Adipocyte (in vitro differentiated cells): ENCODE data around the gene PLA2G6.
"Not testable (repeated sequence)": the region's sequence is repeated elsewhere in the genome, so short reads cannot be mapped to it uniquely, and the experiment has no call there.

ENCODE experiments used
- DNase-seq: peaks from one replicate; pipeline ENCODE4 v3.0.0-alpha.2; 2015; ENCODE audit warnings: low read depth
- H3K27me3 ChIP-seq: replicated peaks from 2 replicates; pipeline ENCODE4 v1.7.0; 2013; ENCODE audit warnings: mild to moderate bottlenecking, low read length, moderate library complexity; ENCODE audit not compliant: control insufficient read depth, insufficient read depth
- H3K36me3 ChIP-seq: 2 replicates; pipeline ENCODE4 v1.7.0; 2013; ENCODE audit warnings: low read length, mild to moderate bottlenecking, moderate library complexity; ENCODE audit not compliant: control insufficient read depth, insufficient read depth, severe bottlenecking
- H3K4me1 ChIP-seq: 2 replicates; pipeline ENCODE4 v1.7.0; 2013; ENCODE audit warnings: mild to moderate bottlenecking, low read length, moderate library complexity; ENCODE audit not compliant: control insufficient read depth, insufficient read depth
- H3K4me3 ChIP-seq: 2 replicates; pipeline ENCODE4 v1.7.0; 2013; ENCODE audit warnings: mild to moderate bottlenecking, low read length, moderate library complexity
- H3K9ac ChIP-seq: 2 replicates; pipeline ENCODE4 v1.7.0; 2013; ENCODE audit warnings: mild to moderate bottlenecking, low read length, moderate library complexity
- H3K9me3 ChIP-seq: 2 replicates; pipeline ENCODE4 v1.7.0; 2013; ENCODE audit warnings: mild to moderate bottlenecking, low read length, moderate library complexity; ENCODE audit not compliant: control insufficient read depth

Gene PLA2G6

DNA sequence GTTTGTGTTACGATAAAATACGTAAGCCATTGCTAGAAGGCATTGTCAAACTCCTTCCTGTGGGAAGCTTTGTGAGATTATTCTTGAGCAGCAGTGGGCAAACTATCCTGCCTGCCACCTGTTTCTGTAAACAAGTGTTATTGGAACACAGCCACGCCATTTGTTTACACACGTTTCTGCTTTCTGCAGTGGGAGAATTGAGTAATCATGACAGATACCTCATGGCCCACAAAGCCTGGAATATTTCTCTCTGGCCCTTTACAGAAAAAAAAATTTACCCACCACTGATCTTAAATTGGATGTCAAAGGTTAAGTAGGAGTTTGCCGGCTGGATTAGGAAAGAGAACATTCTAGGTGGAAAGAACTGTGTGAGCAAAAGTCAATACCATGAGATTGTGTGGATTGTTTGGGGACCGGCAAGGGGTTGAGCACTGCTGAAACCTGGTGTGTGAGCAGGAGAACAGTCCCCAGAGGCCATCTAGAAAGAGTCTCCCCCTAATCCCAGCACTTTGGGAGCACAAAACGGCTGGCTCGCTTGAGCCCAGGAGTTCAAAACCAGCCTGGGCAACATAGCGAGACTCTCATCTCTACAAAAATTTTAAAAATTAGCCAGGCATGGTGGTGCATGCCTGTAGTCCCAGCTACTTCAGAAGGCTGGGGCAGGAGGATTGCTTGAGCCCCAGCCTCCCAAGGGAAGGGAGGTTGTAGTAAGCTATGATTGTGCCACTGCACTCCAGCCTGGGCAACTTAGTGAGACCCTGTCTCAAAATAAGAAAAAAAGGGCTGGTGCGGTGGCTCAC is 6.0 kb upstream of the PLA2G6 start:
- Histone ChIP-seq H3K9ac (no peak overlapping the region), H3K27me3 (no peaks in the 10 kb centered on the region), H3K36me3 (no peaks in the 10 kb centered on the region), H3K4me3 (no peak overlapping the region), H3K9me3 (no peaks in the 10 kb centered on the region), H3K4me1 (peaks cover 28% of the 10 kb centered on the region)
- DNase-seq, result peak; percentile 72

DNA sequence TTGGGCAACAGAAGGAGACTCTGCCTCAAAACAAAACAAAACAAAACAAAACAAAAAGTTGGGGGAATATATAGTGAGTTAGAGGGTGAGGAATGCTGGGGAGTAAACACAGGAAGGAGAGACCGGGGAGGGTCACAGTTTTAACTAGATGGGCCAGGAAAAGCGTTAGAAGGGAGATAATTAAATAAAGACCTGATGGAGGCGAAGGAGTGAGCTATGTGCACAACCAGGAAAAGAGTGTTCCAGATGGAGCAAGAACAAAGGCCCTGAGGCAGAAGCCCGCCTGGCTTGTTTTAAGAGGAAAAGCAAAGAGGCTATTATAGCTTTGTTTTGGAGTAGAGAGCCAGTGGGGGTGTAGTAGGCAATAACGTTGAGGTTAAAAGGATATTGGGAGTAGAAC is 4.8 kb upstream of the PLA2G6 start:
- DNase-seq, result no peak
- Histone ChIP-seq H3K9ac (no peak overlapping the region), H3K36me3 (no peaks in the 10 kb centered on the region), H3K4me1 (peaks cover 20% of the 10 kb centered on the region), H3K4me3 (no peak overlapping the region), H3K9me3 (no peaks in the 10 kb centered on the region), H3K27me3 (no peaks in the 10 kb centered on the region)

DNA sequence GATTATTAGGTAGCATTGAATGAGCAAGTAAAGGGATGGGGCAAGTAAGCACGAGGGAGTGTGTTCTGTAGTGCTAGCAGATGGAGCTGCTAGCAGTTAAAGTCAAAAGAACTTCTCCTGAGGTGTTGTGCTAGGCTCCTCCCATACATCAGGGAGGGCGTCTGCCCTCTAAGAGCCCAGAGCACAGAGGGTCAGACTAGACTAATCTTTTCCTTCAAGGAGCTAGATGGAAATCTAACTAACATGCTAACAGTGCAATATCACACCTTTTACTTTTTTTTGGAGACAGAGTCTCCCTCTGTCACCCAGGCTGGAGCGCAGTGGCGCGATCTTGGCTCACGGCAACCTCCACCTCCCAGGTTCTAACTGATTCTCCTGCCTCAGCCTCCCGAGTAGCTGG is 3.2 kb upstream of the PLA2G6 start:
- H3K9me3 ChIP-seq, result no peaks in the 10 kb centered on the region
- no peak overlapping the region for H3K4me3 ChIP-seq
- H3K27me3 ChIP-seq, result no peaks in the 10 kb centered on the region
- no peak overlapping the region for H3K9ac ChIP-seq
- H3K4me1 ChIP-seq, result peaks cover 29% of the 10 kb centered on the region
- DNase-seq, result no peak
- no peaks in the 10 kb centered on the region for H3K36me3 ChIP-seq

DNA sequence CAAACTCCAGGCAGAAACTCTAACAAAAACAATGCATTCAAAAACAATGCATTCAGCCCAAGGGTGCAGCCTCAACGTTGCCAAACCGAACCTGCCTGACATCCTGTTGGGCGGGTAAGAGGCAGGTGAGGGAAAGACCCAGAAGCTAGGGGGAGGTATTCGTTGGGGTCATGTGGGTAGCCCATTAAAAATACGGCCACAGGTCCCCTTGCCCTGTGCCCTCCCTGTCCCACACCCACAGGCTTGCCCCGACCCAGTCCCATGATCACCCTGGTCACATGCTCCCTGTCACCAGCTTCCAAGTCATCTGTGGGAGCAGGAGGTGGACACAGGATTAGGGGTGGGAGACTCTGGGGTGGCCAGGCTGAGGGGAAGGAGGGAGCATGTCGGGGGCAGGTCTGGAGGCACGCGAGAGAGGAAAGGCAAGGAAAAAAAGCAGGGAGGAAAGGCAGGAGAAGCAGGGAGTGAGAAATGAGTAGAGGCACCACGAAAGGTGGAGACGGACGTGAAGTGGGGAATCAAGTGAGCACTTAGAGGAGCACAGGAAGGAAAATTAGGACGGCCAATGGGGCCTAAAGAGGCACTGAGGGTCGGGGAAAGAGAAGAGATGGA is 683 bp downstream of the PLA2G6 start:
- H3K27me3 ChIP-seq, result no peaks in the 10 kb centered on the region
- peak overlapping the region; percentile 88 for H3K4me3 ChIP-seq
- H3K4me1 ChIP-seq, result peaks cover 43% of the 10 kb centered on the region
- H3K36me3 ChIP-seq, result no peaks in the 10 kb centered on the region
- no peaks in the 10 kb centered on the region for H3K9me3 ChIP-seq
- DNase-seq, result peak; percentile 45
- peak overlapping the region; percentile 91 for H3K9ac ChIP-seq

DNA sequence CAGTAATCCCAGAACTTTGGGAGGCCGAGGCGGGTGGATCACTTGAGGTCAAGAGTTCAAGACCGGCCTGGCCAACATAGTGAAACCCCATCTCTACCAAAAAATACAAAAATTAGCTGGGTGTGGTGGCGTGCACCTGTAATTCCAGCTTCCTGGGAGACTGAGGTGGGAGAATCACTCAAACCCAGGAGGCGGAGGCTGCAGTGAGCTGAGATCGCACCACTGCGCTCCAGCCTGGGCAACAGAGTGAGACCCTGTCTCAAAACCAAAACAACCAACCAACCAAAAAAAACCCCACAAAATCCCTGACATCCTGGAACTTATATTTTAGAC is 3.1 kb downstream of the PLA2G6 start:
- not testable (repeated sequence) for H3K9me3 ChIP-seq, H3K27me3 ChIP-seq, DNase-seq, H3K4me3 ChIP-seq, H3K36me3 ChIP-seq
- peaks cover 43% of the 10 kb centered on the region for H3K4me1 ChIP-seq
- peak overlapping the region; percentile 62 for H3K9ac ChIP-seq

DNA sequence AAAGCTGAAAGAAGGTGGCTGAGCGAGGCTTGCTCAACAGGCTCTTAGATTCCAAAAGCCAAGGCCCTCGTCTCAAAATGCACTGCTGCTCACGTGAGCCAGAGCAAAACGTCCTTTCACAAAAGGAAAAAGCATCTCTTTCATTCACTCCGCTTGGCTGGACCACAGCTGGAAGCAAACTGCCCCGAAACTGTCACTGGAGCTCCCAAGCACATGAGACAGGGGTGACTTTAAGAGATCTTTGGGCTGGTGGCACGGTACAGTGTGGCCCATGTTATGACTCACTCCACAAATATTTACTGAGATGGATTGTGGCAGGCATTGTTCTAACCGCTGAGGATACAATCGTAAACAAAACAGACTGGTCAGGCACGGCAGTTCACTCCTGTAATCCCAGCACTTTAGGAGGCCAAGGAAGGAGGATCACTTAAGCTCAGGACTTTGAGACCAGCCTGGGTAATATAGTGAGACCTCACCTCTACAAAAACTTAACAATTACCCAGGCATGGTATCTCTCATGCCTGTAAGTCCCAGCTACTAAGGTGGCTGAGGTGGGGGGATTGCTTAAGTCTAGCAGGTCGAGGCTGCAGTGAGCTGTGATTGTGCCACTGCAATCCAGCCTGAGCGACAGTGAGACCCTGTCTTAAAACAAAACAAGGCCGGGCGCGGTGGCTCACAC is 3.6 kb downstream of the PLA2G6 start:
- no peaks in the 10 kb centered on the region for H3K9me3 ChIP-seq
- DNase-seq, result peak; percentile 90
- H3K4me1 ChIP-seq, result peaks cover 44% of the 10 kb centered on the region
- H3K36me3 ChIP-seq, result no peaks in the 10 kb centered on the region
- no peaks in the 10 kb centered on the region for H3K27me3 ChIP-seq
- peak overlapping the region; percentile 50 for H3K4me3 ChIP-seq
- H3K9ac ChIP-seq, result peak overlapping the region; percentile 62

DNA sequence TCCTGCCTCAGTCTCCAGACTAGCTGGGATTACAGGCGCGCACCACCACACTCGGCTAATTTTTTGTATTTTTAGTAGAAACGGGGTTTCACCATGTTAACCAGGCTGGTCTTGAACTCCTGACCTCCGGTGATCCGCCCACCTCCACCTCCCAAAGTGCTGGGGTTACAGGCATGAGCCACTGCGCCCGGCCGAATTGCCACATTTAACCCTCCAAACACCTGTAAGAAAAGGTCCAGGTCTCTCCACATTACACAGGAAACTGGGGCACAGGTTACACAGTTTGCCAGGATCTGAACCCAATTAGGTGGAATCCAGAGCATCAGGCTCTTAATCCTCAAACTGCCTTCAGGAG is 4.1 kb downstream of the PLA2G6 start:
- not testable (repeated sequence) for H3K36me3 ChIP-seq, H3K9me3 ChIP-seq, DNase-seq, H3K27me3 ChIP-seq
- Histone ChIP-seq H3K9ac (peak overlapping the region; percentile 62), H3K4me3 (peak overlapping the region; percentile 50), H3K4me1 (peaks cover 49% of the 10 kb centered on the region)

DNA sequence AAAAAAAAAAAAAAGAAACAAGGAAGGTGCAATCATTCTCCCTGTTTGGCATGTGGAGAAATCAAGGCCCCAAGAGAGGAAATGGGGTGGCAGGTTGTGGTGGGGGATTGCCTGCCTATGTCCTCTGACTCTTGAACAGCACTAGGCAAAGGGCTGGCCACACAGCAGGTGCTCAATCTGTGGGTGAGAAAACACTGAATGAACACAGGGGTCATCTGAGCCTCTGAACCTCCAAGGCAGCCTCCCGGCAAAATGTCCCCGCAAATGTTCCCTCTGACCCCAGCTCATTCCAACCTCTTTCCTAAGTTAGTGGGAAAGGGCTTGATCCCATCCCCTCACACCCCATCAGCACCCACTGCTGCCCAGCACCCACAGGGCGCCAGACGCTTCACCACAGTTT is 4.6 kb downstream of the PLA2G6 start:
- no peak for DNase-seq
- Histone ChIP-seq H3K4me1 (peaks cover 48% of the 10 kb centered on the region), H3K9ac (no peak overlapping the region), H3K4me3 (no peak overlapping the region), H3K27me3 (no peaks in the 10 kb centered on the region), H3K36me3 (no peaks in the 10 kb centered on the region), H3K9me3 (no peaks in the 10 kb centered on the region)

DNA sequence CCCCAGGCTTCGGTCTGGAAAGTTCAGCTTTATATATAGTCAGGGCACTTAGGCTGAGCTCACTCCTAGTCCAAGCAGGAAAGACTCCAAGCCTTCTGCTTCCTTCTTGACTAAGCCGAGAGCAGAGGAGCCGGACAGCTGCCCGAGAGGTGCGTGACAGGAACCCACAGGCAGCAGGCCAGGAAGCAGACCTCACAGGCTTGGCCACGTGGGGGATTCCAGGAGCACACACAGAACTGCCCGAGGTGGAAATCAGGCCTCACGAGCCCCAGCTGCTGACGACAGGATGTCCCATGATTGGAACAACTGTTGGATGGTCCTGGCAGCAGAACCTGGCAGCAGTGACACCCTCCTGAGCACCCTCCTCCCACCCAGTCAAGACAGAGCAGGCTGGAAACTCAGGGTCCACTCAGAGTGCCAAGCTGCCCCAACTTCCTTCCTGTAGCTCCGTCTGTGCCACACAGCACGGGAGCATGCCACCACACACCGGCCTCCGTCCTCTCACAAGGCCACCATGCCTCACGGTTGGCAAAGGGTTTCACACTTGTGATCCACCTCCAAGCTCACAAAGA is 5.4 kb downstream of the PLA2G6 start:
- no peaks in the 10 kb centered on the region for H3K27me3 ChIP-seq
- no peaks in the 10 kb centered on the region for H3K9me3 ChIP-seq
- peaks cover 44% of the 10 kb centered on the region for H3K4me1 ChIP-seq
- DNase-seq, result peak; percentile 86
- no peak overlapping the region for H3K9ac ChIP-seq
- H3K4me3 ChIP-seq, result no peak overlapping the region
- no peaks in the 10 kb centered on the region for H3K36me3 ChIP-seq

DNA sequence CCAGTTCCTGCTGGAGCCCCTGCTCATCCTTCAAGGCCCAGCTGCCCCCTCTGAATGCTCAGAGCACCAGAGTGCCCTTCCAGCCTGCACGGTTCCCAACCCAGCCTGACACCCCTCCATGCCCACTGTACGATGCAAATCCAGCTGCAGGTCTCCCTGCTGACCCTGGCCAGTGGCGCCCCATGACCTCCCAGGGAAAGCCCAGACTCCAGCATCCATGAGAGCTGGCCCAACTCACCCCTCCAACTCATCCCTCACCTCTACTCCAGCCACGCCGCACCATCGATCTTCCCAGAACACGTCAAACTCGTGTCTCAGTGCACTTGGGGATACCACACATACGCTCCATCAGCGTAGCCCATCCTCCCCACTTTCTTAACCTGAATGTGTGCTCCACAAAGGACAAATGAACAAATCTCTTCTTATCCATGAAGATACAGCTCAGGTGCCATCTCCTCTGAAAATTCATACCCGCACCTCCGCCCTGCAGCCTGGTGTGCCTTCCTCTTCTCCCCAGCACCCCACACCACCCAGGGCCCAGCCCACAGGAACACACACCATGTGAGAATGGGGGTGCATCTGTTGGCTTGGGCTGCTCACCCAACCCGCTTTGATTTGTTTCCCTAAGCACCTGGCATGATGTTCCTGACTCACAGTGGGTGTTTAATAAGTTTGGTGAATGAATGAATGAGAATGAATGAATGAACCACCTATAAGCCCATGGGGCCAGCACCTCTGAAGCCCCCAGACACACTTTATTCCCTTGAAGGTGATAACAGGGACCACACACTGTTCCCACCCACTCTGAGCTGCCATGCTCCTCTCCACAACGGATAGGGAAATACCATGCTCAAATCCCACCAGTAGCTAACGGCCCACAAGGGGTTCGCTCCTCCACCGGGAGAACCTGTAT is 6.2 kb downstream of the PLA2G6 start:
- no peak overlapping the region for H3K4me3 ChIP-seq
- H3K9me3 ChIP-seq, result no peaks in the 10 kb centered on the region
- no peaks in the 10 kb centered on the region for H3K27me3 ChIP-seq
- H3K9ac ChIP-seq, result no peak overlapping the region
- H3K4me1 ChIP-seq, result peaks cover 36% of the 10 kb centered on the region
- no peaks in the 10 kb centered on the region for H3K36me3 ChIP-seq
- DNase-seq, result no peak

DNA sequence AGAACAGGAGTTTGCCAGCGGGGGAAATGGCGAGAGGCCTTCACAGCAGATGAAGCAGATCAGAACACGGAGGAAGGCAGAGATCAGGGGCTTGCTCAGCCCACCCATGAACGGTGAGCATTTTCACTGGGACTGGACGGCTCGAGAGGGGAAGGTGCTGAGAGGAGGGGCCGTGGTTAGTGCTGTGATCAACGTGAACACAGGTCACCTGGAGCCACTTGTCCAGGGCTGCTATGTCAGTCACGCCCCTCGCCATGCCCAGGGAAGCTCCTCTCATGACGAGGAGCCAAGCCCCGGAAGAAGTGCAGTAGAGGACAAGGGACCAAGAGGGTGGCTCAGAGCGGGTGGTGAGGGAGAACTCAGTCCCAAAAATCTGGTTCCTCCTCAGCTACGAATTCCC is 7.0 kb downstream of the PLA2G6 start:
- H3K9me3 ChIP-seq, result no peaks in the 10 kb centered on the region
- H3K27me3 ChIP-seq, result no peaks in the 10 kb centered on the region
- H3K4me1 ChIP-seq, result peaks cover 28% of the 10 kb centered on the region
- no peak overlapping the region for H3K4me3 ChIP-seq
- DNase-seq, result no peak
- no peaks in the 10 kb centered on the region for H3K36me3 ChIP-seq
- no peak overlapping the region for H3K9ac ChIP-seq
